GM19395 (cell line): ENCODE data around the gene EIPR1.

Source experiments
- ATAC-seq: cut with Tn5 transposase; IDR thresholded peaks from one replicate; pipeline ENCODE4 v1.9.1; 2021; ENCODE audit warnings: mild to moderate bottlenecking, moderate library complexity; ENCODE audit not compliant: unreplicated experiment

EIPR1 gene

DNA sequence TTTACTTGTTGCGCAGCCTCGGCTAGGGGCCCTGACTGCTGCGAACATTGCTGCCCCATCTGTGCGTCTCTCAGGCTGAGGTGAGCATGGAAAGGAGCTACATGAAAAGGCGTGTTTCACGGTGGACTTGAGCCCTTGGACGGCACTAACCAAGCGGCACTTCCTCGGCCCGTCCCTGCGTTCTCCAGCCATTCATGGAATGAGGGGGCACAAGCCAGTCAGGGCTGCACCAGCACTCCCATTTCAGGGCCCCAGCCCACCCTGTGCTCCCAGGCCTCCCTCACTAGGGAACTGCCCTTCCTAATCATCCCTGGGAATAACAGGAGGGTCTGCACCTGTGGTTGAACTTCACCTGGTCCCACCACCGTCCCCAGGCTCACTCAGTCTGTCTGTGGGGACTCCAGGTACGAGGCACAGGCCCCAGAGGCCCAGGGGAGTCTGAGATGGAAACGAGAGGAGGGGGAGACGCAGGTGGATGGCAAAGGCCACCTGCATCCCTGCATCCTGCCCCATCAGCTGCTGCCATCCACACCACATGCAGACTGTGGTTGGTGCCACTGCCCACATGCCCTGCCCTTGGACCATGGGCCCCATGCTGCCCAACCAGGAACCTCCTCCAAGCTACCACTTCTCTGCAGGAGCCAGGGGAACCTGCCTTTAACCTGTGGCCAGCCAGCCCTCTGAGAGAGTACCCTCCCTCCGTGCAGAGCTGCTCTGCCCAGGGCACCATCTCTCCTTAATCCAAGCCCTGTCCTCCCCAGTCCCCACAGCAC lies 99.7 kb downstream of the EIPR1 start:
- ATAC-seq: no peak

- no peak for ATAC-seq
Measured at GRCh38 chr2:3277050-3277747, 100.4 kb downstream of the EIPR1 start.

DNA sequence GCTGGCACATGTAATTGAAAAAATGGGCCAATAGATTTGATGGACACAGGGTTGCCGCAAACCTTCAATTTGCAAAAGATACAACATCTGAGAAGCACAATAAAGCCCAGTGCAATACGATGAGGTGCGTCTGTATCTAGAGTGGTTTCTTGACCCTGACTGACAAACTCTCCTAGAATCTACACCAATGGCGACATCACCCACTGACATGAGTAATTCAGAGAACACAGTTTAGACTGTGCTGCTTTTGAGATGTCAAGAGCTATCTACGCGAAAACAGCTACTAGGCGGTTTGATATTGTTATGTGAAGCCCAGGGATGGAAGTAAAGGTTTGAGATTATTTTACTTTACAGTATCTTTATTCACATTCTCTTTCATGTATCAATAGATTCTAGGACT lies 104.9 kb downstream of the EIPR1 start:
- no peak for ATAC-seq

DNA sequence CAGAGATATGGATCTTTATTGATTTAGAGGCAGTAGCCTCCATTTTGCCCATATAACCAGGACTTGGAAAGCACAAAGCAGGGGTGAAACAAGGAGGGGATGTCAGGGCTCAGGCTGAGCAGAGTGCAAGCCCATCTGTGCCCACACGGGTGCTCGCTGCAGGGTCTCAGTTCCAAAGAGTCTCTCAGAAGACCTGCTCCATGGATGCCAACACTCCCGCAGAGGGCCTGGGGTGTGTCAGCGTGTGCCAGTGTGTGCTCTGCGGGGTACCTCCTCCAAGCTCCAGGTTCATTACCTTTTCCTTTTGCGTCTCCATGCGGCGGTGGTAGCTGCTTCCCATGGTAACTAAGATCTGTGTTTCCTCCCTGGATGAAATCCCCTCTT lies 107.5 kb downstream of the EIPR1 start:
- ATAC-seq: no peak

DNA sequence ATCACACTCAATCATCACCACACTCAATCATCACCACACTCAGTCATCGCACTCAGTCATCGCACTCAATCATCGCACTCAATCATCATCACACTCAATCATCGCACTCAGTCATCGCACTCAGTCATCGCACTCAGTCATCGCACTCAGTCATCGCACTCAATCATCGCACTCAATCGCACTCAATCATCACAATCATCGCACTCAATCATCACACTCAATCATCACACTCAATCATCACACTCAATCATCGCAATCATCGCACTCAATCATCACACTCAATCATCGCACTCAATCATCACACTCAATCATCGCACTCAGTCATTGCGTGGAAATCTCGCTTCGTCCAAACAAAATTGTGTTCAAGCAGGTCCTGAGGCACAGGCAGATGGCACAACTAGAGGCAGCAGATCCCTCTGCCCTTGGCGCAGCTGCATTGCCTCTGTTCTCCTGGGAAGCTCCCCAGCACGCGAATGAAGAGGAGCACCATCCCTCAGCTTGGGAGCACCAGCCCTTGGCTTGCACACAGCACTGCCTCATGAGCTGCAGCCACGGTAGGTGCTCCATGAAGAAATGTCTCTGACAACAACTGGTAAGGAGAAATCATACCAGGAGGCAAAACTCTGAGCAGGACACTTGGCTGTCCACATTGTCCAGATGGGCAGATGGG lies 108.1 kb downstream of the EIPR1 start:
- ATAC-seq: no peak

- no peak for ATAC-seq
Measured at GRCh38 chr2:3268705-3269029, 109.0 kb downstream of the EIPR1 start.

DNA sequence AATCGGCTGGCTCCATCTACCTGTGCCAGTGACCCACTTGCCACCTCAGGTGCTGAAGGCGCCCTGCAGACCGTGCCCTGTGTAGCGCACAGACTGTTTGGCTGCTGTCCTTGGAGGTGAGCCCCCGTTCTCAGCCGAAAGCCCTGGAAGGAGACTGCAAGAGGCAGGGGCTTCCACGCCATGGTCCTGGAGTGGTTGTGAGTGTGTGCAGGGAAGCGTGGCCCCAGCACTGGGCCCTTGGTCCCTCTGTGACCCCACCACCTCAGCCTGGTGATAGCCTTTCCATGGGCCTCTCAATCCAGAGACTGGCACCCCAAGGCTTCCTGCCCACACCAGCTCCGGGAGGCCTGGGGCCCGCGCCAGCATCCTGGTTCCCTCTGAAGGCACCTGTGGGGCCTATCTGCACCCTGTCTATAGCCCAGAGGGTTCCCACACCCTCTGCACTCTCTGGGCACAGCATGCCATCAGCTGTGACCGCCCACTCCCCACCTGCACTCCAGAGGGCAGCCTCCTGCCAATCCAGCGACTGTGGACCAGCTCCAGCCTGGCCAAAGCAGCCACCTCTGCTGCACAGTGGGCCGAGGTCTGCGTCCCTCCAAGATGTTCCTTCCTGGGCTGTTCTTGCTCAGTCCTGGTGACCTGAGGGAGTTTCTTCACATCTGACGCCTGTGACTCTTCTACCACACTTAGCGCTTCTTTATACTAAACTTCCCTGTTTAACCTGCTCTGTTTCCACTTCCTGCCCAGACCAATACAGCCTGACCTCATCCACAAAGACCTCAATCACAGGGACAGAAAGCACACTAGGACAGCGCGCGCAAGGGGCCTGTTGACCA lies 109.5 kb downstream of the EIPR1 start:
- no peak for ATAC-seq

DNA sequence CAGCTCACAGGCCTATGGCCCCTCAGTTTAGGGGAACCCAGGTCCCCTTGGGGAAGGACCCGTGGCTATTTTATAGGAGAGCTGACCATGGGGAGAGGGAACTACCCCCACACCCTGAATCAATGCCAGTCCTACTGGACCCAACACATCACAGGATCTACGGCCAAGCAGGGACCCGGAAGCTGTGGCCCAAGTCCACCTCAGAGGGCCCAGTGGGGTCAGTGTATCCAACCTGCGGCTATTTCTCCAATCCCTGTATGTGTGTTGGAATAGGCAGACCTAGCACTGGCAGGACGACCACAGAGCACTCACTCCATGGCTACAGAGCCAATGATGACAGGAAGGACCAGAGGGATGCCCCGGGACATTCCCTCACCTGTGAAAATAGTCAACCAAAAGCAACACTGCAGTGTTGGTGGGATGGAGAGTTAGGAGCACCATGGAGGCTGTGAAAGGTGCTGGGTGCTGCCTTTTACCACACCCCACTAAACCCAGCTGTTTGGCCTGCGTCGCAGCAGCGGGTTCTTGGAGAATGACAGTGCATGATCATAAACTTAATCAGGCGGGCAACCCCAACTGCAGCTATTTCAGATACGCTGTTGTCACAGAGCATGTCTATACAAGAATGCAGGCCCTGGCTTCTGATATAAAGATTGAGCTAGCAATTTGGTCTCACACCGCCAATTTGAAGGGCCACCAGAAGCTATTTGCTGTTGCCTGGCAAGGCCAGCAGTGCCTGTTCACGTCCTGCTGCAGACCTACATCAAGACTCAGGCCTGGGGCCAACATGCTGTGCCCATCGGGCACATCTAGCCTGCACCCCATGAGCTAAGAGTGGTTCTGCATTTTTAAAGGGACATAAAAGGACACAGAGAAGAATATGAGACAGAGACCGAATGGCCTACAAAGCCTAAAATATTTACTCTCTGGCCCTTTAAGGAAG lies 110.4 kb downstream of the EIPR1 start:
- no peak for ATAC-seq

GRCh38 chr2:3265981-3266924 lies 111.4 kb downstream of the EIPR1 start:
- no peak for ATAC-seq

- no peak for ATAC-seq
Measured at GRCh38 chr2:3265471-3265870, 112.1 kb downstream of the EIPR1 start.

DNA sequence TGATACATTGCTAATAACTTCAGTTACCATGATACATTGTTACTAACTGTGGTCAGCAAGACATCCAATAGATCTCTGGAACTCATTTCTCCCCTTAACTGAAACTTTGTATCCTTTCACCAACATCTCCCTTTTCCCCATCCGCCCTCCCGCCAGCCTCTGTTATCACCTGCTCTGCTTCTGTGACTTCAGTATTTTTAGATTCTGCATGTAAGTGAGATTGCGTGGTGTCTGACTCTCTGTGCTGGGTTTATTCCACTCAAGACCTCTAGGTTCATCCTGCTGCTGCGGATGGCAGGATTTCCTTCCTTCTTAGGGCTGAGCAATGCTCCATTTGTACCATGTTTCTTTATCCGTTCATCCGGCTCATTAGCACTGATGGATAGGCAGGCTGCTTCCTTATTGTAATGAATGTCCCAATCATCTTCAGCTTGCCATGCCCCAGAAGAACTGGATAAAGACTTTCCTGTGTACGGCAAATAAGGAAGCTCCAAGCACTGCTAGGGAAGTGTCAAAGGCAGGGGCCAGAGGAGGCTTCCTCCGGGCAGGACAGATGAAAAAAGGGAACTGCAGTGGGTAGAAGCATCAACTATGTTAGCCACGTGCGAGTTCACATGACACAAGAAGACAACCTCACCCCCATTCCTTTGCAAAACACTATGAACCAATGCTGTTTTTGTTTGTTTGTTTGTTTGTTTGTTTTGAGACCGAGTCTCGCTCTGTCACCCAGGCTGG lies 113.4 kb downstream of the EIPR1 start:
- no peak for ATAC-seq

DNA sequence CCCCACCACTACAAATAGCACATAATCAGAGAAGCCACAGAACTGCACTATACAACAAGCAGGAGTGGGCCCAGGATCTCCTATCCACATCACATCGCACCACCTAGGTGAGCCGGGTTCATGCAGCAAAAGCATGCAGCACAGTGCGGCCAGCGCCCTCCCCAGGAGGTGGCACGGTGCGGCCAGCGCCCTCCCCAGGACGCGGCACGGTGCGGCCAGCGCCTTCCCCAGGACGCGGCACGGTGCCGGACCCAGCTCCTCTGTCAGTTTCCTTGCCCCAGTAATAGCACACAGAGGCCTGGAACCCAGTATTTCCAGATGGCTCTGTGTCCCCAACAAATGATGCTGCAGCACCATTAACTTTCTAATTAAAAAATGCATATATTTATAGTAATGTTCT lies 114.1 kb downstream of the EIPR1 start:
- ATAC-seq: no peak

DNA sequence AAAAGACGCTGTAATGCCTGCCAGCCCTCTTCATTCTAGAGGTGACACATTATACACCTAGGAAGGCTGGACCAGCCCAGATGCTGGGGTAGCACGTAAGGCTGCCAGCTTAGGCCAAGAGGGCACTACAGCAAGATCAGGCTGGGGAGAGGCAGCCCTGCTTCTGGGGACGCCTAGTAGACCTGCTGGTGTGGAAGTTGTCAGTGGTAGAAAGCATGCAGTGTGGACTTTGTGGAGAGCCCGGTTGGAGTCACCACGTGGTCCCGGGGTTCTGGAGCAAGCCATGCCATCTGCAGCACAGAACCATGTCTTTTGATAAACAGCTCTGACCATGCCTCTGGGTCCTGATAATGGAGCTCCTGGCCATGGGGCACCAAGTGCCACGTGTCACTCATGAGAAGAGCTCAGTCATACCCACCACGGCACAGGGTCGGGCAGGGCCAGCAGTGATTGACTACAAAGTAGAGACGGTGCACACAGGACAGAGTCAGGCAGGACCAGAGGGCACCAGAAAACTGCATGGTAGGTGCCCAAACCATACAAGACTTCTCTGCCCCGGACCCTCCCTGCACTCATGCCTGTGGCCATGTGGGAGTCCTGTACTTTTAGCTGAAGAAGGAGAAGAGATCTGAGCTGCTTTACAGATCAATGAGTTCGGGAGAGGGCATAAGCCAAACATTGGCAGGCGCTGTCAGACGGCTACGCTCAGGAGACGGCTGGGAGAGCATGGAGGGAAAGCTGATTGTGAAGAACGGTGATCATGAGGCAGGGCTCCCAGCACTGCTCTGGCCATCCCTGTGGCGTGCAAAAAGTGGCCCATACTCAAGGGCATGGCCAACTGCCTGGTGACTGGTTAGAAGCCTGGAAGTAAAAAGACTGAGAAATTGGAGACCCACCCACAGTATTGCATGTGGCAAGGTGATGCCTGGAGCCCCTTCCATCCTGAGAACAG lies 114.9 kb downstream of the EIPR1 start:
- ATAC-seq: no peak

- no peak for ATAC-seq
Measured at GRCh38 chr2:3261511-3261910, 116.1 kb downstream of the EIPR1 start.

DNA sequence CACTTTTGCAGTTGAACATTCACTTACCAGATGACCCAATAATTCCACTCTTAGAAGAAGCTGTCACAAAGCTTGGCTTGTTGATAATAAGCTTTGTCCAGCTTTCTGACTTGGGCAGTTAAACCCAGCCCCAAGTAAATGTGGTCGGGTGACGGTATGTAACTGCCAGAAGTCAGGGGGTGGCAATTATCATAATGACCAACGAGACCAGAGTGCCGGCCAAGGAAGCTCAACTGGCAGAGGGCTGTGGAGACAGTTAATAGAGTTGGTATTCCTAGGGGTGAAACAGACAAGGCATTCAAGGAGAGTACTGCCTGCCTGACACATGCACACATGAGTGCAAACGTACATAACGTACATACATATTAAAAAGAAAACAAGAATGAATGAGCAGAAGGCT lies 116.7 kb downstream of the EIPR1 start:
- no peak for ATAC-seq

DNA sequence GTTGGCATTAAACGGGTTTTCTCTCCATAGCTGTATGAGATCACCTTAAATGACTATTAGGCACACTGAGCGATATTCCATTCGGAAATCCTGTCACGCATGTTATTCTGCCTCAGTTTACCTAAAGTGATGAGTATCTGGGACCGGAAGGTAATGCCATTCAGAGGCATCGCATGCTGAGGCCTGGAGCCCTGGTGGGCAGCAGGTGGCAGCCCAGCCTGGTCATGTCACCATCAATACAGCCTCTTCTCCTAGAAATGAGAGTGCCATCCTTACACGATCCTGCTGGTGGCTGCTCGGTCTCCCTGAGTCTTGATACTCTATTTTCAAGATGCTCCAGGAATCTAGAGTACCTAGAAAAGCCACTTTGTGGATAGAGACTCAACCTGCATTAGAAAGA lies 119.8 kb downstream of the EIPR1 start:
- no peak for ATAC-seq

DNA sequence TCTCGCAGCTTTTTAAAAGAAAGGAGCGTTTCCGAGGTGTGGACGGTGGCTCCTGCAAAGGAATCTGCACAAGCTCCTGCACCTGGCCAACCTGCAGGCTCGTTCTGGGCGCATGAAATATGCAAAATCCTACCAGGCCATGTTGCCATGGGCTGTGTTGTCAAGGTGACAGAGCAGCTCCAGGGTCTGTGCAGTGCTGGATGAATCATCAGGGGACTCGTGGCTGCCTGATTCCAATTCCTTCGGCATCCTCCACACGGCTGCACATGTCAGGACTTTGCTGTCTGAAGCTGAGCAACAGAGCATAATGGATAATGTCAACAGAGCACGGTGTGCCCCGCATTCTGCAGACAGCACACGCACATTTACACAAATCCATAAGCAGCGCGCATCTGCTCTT lies 120.5 kb downstream of the EIPR1 start:
- ATAC-seq: no peak
